GM21447 (cell line): ENCODE data around the gene NR3C2.
A peak's percentile ranks its signal among the peaks of the same experiment; 100 is the strongest.

Source experiments
- ATAC-seq: cut with Tn5 transposase; IDR thresholded peaks from one replicate; pipeline ENCODE4 v1.9.1; 2021; ENCODE audit not compliant: unreplicated experiment

NR3C2 gene

DNA sequence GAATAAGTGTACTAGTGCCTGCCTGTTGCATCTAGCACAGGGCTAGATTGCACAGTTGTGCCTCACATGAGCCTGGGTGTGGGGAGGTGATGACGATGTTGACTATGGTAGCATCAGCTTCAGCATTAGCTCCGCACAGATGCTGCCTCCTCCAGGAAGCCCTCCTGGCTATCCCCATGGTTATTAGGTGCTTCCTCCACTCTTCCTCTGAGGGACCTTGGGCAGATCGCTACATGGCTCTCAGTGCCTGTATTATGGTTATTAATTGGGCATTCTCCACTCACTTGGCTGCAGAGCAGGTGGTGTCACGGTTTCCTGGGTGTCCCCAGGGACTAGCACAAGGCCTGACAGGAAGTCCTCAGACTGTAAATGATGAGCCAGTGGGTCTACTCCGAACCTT is 384.7 kb downstream of the NR3C2 start:
- ATAC-seq, result peak; percentile 42

DNA sequence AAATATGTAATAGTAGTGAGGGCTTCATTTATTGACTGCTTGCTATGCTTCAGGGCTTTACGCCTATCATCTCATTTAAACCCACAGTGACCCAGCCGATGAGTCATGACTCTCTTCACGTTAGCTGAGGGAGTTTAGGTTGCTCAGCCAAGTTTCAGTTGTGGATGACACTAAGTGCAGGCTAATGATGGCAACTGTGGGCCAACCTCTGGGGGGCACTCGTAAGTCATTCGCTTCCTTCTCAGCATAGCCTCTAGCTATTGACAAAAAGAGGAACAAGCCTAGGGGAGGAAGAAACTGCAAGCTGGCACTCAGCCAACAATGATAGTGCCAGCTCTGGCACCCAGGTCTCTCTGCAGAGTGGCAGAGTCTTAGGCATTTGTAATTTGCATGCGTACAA is 385.3 kb downstream of the NR3C2 start:
- peak; percentile 84 for ATAC-seq

DNA sequence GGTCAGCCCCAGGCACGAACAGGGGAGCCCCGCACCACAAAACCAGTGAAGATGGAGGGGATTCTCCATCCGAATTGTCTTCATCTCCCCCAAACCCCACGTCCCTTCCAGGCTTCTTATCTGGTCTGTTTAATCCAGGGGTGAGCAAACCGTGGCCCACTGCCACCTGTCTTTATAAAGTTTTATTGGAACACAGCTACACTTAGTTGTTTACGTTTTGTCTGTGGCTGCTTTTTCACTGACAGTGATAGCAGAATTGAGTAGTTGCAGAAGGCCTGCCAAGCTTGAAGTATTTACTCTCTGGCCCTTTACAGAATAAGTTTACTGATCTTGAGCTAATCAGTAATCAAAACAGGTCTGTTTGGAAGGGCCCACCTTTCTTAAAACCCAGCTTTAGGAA is 386.4 kb downstream of the NR3C2 start:
- peak; percentile 40 for ATAC-seq

DNA sequence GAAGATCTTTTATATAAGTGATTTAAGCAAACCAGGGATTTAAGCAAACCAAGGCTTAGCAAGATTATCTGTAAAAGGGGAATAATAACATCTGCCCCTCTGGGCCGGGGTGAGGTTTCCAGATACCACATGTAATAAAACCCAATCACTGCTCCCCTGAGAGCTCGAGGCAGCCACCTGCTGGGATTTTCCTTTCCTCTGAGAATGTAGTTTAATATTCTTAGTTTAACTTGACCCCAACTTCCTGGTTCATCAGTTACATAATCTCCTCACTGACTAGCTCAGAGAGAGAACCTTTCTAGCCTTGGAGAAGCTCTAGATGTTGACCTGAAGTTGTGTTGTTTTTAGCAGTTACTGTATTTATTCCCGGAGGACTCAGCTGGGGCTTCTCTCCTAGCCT is 387.9 kb downstream of the NR3C2 start:
- ATAC-seq, result no peak

DNA sequence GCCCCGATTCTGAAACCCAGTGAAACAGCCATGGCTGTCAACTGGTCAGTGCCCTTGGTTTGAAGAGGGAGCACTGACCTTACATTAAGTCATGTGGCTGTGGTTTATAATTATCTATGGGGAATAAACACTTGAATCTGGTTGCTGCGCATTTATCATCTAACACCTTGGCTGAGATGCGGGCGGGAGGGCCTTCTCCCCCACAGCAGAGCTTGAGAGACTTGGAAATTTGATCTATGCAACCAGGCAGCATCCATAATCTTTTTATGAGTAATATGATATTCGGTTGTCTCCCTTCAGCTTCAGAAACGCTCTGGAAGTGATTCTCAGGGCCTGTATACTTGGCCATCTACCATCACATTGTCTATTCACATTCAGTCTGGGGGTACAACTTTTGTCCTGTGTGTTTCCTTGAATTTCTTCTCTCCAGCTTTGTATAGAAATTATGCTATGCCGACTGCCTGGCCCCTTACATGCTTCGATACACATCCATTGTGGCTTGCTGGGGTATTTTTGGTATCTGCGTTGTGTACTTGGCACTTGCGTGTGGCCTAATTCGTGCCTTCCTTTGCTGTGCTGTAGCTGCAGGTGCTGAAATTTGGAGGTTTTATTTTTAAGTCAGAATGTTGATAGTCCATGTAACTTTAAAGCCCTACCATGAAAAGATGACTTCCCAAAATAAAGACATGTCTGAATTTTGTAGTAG is 388.8 kb downstream of the NR3C2 start:
- ATAC-seq, result no peak

DNA sequence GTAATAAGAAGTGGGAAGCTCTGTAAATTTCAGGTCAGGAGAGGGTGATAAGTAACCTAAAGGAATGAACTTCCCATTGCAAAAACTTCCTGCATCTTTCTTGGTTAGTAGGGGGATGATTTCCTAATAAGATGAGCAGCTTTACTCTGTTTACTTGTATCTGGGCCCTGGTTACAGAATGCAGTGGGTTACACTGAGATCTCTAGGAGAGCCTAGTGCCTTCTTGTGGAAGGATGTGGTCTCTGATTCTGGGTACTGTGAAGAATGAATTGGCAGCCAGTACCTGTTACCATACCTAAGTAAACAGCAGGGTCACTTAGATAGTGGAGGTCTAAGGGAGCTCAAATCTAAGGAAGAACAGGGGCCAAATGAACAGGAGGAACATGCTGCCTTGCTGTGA is 389.8 kb downstream of the NR3C2 start:
- ATAC-seq, result no peak

DNA sequence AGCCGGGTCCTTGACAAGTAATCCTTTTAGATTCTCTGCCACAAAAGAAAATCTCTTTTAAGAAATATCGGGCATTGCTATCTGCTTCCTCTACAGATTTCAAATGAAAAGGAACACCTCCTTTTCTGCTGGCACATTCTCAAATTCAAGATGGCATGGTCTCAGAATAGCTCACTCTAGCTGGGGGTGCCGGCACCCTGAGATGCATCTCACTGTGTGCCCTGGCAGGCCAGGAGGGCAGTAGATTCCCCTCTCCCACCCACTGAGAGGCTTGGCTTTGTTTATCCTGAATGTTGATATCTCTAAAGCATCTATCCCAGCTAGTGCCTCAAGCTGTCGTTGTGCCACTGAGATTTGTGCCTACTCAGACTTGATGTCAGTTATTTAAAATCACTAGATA is 390.8 kb downstream of the NR3C2 start:
- no peak for ATAC-seq

DNA sequence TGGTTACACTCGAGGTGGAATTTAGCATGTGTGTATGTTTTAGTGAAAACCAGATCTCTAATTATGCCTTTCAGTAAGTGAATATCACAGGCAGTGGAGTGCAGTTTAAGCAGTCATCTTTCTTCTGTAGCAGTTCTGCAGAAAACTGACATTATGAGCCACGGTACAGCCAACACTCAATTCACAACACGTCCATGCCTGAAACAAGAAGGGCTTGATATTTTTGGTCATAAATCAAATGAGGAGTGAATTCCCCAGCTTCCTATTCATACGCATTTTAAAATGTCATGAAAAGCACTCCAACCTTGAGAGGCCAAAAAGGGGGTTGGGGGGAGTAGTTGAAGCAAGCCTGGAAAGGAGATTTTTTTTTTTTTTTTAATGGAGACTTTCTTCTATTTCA is 393.6 kb downstream of the NR3C2 start:
- ATAC-seq, result no peak

DNA sequence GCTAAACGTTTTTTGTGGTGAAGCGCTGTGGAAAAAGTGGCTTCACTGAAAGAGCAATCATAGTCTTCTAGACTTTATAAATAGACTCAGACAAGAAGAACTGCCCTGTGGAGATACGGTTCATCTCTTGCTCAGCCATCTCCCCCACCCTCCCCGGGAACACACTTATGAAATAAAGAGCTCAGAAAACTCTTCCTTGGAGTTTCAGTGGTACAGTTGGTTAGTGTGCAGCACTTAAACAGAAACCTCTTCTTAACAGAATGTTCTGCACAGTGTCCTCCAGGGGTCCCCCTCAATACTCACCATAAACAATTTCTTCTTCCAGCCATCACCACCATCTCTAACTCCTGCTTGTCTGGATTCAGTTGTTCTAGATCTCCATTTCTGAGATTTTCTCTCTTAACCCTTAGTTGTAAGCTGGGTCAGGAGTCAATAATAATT is 397.3 kb downstream of the NR3C2 start:
- ATAC-seq, result peak; percentile 96

DNA sequence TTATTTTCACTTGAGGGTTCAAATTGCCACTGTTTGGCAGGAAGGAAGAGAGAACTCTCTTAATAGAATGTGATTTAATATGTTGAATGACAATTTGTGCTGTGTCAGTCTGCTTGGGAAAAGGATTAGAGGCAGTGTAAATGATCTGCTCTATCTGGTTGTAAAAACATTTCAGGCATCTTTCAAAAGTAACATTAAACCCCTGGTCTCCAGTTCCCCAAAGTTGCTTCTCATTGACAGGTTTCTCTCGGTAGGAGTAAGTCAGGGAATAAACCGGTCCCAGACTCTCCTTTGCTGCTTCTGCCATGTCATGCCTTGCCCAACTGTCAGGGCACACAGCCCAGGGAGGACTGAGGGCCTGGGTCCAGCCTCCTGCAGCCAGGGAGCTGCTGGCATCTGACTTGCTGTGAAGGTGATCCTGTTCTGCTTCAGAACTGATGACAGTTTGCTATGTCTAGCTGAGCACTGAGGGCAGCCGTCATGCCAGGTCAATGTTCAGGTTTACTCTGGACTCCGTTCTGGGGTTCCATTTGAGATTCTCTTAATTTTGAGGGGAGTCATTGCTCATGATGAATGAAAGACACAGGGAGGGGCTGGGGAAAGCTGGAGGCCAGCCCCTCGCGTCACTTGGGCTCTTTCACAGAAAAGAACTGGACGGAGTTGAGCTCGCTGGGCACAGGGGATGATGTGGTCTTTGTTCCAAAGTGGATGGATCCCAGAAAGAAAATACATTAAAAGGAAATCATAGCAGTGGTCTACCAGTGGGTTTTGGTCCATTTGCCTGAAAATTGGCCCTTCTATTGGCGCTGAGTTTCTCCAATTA is 397.9 kb downstream of the NR3C2 start:
- peak; percentile 2 for ATAC-seq

DNA sequence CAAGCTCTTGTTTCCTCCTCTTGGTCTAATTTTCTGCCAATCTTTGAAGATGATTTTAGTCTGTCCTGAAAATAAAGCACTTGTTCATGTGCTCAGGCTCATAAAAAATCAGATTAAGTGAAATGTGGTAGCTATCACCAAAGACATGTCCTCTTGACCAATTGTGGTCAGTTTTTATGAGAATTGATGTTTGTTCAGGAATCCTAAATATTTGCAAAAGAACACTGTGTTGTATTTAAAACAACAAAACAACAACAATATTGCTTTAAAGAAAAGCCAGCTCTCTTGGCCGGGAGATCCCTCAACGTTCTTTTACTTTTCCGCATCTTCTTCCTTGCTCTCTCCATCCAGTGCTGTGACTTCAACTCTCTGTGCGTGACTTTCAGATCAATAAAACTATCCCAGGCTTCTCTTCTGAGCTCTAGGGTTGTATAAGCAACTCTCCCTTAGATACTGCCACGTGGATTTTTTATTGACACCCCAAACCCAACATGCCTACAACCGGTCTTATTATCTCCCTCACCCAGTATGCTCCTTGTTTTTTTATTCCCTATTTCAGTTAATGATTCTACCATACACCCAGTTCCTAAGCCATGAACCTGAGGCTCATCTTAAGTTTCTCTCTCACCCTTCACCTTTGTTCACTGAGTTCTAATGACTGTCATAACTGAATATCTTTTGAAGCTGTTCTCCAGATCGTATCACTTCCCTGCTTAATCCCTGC is 400.4 kb downstream of the NR3C2 start:
- ATAC-seq, result no peak

DNA sequence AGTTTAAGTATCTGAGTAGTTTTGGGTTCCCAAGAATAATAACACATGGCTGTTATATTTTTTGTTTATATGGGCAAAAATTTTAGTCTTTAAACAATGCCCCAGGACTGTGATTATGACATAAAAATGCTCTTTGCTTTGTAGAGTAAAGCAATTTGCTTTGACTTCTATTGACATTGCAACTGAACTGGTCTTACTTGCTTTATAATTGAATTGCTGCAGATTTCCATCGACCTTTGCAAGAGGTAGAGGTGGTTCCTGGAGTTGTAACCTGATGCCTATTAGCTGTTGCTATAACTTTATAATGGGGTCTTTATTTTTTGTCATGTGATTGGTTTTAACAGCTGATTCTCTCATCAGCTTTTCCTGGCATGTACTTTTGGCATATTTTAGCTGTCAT is 407.4 kb downstream of the NR3C2 start:
- no peak for ATAC-seq

DNA sequence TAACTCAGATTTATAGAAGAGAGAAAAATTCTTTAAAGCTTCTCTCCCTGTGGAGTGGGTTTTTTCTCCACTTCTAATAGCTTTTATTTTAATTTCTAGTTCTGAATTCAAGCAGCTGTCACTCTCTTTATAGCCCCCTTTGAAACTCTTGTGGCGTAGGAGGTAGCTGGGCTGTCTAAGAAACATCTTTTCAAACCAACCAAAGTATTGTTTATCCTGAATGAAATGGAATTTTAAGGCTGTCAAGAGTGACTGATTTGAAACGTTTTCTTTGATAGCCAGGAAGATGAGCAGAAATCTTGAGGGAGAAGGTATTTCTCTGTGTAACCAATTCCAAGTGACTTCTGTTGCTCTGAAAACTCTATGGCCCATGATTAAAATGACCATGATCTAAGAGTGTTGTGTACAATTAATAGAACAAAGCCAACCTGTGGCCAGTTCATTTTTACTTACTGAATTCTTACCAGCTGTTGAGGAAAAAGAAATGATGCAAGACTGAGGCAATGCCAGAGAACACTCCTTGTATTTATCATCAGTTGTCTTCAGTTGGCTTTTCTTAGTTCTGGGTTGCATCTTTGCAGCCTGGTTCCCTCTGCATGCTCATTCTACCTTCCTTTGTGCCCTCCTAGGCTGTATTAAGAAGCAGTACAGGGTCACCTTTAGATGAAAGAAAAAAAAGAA is 411.9 kb downstream of the NR3C2 start:
- no peak for ATAC-seq

DNA sequence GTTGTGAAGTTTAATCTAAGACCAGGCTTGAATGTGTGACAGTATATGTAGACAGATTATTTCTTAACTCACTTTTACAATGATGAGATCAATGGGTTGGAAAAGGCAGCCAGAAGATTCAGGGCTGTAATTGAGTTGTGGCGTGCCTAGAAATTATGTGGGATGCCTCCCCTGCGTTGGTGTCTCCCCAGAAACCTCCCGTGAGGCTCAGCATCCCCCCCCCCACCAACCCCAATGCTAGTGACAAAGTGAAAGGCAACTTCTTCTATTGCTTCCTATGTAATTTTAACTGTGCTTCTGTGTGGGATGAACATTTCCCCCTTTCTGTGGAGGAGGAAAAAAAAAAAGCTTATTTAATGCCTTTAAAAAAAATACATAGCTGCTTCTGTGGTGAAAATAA is 412.4 kb downstream of the NR3C2 start:
- no peak for ATAC-seq
